ENCODE measurements around the gene ABCC1.

DNA sequence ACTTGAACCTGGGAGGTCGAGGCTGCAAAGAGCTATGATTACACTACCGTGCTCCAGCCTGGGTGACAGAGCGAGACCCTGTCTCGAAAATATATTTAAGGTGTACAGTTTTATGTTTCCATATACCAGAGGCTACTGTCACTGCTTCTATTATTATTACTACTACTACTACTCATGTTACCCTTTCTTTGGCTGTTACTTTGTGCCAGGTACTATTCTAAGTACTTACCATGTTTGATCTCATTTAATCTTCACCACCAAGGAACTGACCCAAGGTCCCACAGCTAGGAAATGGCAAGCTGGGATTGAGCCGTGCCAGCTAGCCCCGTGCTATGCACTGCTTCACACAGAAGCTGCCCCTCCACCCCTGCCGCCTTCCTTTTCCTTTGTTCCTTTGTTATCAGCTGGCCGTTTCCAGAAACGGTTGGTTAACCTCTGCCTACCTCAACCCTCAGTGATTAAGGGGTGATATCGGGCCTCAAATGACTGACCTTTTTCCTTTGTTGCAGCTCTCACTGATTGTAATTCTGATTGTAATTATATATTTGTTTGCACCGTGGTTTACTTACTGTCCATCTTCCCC is 78.4 kb downstream of the ABCC1 start:
- TF ChIP-seq, protein P1, sequence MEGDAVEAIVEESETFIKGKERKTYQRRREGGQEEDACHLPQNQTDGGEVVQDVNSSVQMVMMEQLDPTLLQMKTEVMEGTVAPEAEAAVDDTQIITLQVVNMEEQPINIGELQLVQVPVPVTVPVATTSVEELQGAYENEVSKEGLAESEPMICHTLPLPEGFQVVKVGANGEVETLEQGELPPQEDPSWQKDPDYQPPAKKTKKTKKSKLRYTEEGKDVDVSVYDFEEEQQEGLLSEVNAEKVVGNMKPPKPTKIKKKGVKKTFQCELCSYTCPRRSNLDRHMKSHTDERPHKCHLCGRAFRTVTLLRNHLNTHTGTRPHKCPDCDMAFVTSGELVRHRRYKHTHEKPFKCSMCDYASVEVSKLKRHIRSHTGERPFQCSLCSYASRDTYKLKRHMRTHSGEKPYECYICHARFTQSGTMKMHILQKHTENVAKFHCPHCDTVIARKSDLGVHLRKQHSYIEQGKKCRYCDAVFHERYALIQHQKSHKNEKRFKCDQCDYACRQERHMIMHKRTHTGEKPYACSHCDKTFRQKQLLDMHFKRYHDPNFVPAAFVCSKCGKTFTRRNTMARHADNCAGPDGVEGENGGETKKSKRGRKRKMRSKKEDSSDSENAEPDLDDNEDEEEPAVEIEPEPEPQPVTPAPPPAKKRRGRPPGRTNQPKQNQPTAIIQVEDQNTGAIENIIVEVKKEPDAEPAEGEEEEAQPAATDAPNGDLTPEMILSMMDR (conservative IDR thresholded peaks at IDR 0.05; ENCODE audit: low read depth, low read length) = no peak
- TF ChIP-seq POLR2A (IDR thresholded peaks at IDR 0.05; ENCODE audit: low read depth, low read length) = no peak
- no peak for TF ChIP-seq RCOR1 (IDR thresholded peaks at IDR 0.05; ENCODE audit: insufficient replicate concordance, low read length)
- TF ChIP-seq, protein P2, sequence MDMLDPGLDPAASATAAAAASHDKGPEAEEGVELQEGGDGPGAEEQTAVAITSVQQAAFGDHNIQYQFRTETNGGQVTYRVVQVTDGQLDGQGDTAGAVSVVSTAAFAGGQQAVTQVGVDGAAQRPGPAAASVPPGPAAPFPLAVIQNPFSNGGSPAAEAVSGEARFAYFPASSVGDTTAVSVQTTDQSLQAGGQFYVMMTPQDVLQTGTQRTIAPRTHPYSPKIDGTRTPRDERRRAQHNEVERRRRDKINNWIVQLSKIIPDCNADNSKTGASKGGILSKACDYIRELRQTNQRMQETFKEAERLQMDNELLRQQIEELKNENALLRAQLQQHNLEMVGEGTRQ (IDR thresholded peaks at IDR 0.05; ENCODE audit: low read depth, low read length) = no peak
- TF ChIP-seq MXI1 (IDR thresholded peaks at IDR 0.05; ENCODE audit: borderline replicate concordance, low read depth, low read length) = no peak
- TF ChIP-seq SMC3 (IDR thresholded peaks at IDR 0.05; ENCODE audit: low read depth, low read length) = no peak
- no peak for TF ChIP-seq MAZ (IDR thresholded peaks at IDR 0.05; ENCODE audit: borderline replicate concordance, low read depth, low read length)
- TF ChIP-seq RAD21 (IDR thresholded peaks at IDR 0.05; ENCODE audit: low read length) = no peak
- no peak for TF ChIP-seq BHLHE40 (IDR thresholded peaks at IDR 0.05; ENCODE audit: low read depth, low read length)
- TF ChIP-seq CEBPB (IDR thresholded peaks at IDR 0.05; ENCODE audit: low read depth, low read length) = no peak

Data from IMR-90 (cell line).